Measurements from ENCODE around the gene SMYD2.

The SMYD2 gene

GRCh38 chr1:214330222-214330621, 49.3 kb downstream of the SMYD2 start:
- no peak for DNase-seq

- no peak for DNase-seq
Observed at GRCh38 chr1:214330715-214331114, 49.8 kb downstream of the SMYD2 start.

GRCh38 chr1:214331180-214331579, 50.2 kb downstream of the SMYD2 start:
- no peak for DNase-seq

GRCh38 chr1:214331827-214332423, 51.0 kb downstream of the SMYD2 start:
- no peak for DNase-seq

- no peak for DNase-seq
Observed at GRCh38 chr1:214332946-214333798, 52.2 kb downstream of the SMYD2 start.

DNA sequence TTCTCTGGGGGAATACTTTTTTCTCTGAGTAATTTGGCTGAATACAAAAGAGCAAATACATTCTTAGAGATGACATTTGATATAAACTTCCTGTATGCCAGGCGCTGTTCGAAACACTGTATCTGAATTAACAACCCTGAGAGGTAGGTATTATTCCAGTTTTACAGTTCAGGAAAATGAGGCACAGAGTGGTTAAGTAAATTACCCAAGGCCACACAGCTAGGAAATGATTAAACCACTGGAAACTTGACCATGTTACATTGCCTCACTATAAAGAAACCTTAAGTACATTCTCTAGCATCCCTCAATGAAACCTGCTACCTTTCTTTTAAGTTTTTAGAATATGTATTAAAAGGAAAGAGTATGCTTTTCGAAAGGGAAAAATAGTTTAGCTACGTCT, 54.6 kb downstream of the SMYD2 start:
- DNase-seq: no peak

DNA sequence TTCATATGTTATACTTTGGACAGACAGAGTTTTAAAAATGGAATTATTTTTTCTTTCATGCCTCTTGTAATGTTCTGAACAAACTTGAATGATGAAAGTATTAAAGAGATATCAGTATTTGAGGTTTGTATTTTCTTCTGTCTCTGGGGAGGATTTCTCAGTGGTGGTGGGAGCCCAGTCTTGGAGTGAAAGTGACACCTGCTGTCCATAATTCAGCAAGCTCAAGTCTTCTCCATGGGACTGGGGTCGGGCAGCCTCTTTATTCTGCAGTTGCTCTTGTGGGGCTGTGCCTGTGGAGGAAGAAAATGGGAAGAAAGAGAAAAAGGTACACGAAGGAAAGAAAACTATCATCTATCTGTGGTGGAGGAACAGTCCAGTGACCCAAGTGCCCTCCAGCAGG, 56.1 kb downstream of the SMYD2 start:
- DNase-seq: no peak

- DNase-seq: no peak
Observed at GRCh38 chr1:214337511-214337910, 56.6 kb downstream of the SMYD2 start.

DNA sequence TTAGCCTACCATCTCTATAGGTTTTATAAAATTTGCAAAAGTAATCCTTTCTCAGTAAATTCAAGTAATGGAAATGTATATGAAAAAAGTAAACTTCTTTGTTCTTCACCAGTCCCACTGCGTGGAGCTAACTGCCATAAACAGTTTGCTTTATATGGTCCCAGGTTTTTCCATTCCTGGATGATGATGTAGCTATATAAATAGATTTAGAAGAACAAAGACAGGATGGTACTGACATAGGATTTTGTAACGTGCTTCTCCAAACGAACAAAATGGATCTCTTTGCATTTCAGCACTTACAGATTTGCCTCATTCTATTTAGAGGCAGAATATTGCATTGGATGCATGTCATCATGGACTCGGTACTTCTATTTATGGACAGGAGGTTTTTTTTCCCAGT, 57.3 kb downstream of the SMYD2 start:
- no peak for DNase-seq

DNA sequence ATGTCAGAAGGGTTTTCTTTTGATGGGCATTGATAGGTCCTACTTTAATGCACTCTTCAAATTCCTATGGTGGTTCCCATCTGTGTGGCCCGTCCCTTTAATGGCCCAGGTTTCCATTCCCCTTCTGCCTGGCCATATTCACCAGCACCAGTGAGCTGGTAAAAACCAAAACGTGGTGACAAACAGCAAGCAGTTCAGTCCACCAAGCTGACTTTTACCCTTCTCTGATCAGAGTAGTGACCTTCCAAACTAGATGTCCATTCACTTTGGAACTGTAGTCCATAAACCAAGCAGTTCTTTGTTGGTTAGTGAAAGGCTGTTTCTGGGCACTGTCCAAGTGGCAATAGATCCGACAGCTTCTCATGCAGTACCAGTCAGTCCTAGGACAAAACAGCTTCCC, 60.5 kb downstream of the SMYD2 start:
- no peak for DNase-seq

GRCh38 chr1:214341932-214342331, 61.0 kb downstream of the SMYD2 start:
- DNase-seq: no peak

GRCh38 chr1:214342525-214342924, 61.6 kb downstream of the SMYD2 start:
- no peak for DNase-seq

- DNase-seq: no peak
Observed at GRCh38 chr1:214344897-214345296, 63.9 kb downstream of the SMYD2 start.

DNA sequence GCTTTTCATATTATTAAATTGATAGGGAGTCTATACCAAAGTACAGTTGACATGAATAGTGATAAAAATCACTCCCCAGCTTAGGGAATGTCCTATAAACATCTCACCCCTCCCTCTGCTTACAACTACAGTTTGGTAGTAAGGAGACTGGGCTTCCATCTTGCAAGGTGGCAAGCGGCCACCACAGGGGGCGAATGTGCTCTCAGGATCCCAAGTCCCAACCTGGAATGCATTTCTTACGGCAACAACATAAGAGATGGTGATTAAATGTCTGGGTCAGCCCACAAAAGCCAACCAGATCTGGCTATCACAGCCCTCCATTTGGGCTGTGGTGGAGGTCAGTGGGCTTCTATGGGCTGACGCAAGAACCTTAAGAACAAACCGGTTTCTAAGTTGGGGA, 68.0 kb downstream of the SMYD2 start:
- no peak for DNase-seq

GRCh38 chr1:214349781-214350180, 68.8 kb downstream of the SMYD2 start:
- DNase-seq: no peak

DNA sequence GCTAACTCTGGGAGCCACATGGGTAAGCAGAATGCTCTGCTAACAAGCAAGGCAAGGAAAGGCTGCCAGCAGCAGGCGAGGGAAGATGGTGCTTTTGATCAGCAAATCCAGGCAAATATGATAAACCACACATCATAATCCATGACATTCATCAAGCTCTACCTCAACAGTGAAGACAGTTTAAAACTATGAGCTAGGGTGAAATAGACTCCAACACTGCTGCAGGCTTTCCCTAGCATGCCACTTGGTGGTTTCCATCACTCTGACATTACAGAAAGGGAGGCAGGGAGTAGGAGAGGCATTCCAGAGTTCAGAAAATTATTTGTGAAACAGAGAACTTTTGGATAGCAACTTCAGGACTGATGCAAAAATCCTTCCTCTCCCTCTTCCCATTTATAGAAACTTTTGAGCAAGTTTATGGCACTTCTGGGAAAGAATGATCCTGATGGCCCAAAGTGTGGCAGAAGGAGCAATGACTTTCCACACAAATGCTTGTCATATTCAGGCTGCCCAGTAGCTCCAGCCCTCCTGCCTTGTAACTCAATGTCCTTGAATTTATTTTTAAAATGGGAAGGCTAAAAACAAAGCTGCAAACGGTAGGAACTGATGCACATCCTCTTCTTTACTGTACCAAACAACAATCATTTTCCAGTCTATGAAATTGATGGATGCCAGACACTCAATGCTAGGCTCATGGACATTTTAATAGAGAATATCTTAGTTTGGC, 70.8 kb downstream of the SMYD2 start:
- no peak for DNase-seq

- no peak for DNase-seq
Observed at GRCh38 chr1:214352838-214353237, 71.9 kb downstream of the SMYD2 start.

DNA sequence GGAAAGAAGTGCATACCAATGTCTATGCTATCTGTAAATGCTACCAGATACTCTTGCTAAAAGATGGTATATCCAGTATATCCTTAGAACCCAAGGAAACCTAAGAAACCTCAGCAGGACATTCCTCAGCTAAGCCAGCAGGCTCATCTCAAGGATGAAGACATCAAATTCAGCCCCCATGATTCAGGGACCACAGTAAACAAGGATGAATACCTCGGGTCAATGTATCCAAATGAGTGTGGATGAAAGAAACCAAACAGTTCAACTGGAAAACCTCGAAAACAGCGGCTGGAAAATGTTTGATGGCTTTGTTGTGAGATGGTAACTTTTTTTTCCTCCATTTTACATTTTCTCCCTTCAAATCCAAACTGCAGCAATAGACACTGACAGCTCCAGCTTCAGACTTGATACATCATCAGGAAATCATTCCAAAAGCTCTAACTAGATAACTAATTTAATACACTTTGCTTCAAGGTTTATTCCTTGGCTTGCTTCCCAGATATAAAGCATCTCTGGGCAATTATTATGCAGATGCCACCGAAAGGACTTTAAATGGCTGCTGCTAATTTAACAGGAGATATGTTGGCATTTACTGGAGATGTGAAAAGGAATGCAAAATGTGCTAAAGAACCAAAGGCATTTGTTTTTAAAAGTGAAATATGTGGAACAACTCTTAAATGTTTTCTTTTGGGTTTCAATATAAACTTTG, 73.6 kb downstream of the SMYD2 start:
- DNase-seq: no peak

DNA sequence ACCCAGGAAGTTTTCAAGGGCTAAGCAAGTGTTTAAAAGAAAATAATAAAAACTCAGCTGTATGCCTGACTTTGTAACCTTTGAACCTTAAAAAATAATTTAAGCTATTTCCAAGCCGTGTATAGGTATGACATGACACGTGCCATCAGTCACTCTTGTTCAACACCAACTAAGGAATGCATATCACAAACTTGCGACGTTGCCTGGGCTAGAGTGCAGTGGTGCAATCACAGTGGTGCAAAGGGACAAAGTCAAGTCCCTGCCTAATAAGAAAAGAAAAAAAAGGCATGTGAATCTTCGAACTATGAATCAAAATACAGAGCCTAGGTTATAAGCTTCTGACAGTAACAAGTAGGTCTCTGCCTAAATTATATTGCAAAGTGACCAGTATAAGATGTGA, 79.2 kb downstream of the SMYD2 start:
- no peak for DNase-seq

DNA sequence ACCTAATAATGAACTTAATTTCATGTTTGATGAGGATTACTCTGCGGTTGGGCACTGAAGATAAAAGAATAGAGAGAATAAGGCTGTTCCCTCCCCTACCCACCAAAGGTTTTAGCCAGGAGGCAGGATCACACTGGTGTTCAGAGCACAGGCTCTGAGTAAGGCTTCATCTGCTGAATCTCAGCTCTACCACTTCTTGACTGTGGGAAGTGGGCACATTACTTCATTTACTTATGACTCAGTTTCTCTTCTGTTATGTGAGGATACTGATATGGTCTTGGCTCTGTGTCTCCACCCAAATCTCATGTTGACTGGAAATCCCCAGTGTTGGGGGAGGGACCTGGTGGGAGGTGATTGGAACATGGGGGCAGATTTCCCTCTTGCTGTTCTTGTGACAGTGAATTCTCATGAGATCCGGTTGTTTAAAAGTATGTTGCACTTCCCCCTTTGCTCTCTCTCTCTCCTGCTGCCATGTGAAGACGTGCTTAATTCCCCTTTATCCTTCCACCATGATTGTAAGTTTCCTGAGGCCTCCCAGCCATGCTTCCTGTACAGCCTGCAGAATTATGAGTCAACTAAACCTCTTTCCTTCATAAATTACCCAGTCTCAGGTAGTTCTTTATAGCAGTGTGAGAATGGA, 79.7 kb downstream of the SMYD2 start:
- no peak for DNase-seq

DNA sequence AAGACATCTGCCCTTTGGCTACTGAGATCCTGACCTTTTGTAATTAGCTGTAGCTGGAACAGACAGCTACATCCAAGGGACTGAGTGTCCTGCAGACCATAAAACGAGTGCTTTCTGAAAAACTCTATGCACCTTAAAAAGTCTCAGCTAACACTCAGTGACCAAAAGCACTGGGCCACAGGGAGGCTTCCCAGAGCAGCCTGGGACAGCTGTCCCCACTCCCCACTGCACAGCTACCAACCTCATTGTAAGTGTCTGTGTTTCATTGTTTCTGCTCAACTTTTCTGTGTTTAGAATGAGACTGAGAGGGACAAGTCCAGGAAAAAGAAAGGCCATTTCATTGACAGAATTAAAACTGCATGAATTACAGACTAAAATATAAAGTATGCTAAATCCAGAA, 80.7 kb downstream of the SMYD2 start:
- no peak for DNase-seq

- DNase-seq: no peak
Observed at GRCh38 chr1:214362188-214362882, 81.4 kb downstream of the SMYD2 start.

Data from DMS79 (cell line).